Stomach (tissue), 4 donors: ENCODE results near the gene FTSJ3.

Experiments
- EP300 ChIP-seq: sonication (generic); formaldehyde crosslinking; IDR thresholded peaks from one replicate; pipeline ENCODE4 v1.6.1; 2017; ENCODE audit warnings: antibody characterized with exemption
- POLR2A ChIP-seq, 4 donors: fragments of 450-650 bp; IDR thresholded peaks; one replicate each; pipeline ENCODE4 v1.6.1; 2016; ENCODE audit warnings: antibody characterized with exemption in 4 of 4, control low read depth in 2 of 4, mild to moderate bottlenecking in 1 of 4, moderate library complexity in 1 of 4
- POLR2AphosphoS5 ChIP-seq, 3 donors: sonication (generic); formaldehyde crosslinking; IDR thresholded peaks; one replicate each; pipeline ENCODE4 v1.6.1; 2016; ENCODE audit warnings: antibody characterized with exemption in 3 of 3
- TF ChIP-seq, protein P1 (sequence below), 7 experiments: fragments of 450-650 bp in 4 of 7; fragments of 200-600 bp in 3 of 7; sonication (generic) in 3 of 7; IDR thresholded peaks; one replicate each; pipeline ENCODE4 v1.5.1; 2016 to 2019; ENCODE audit warnings: antibody characterized with exemption in 7 of 7, control low read depth in 2 of 7, mild to moderate bottlenecking in 1 of 7

DNA sequence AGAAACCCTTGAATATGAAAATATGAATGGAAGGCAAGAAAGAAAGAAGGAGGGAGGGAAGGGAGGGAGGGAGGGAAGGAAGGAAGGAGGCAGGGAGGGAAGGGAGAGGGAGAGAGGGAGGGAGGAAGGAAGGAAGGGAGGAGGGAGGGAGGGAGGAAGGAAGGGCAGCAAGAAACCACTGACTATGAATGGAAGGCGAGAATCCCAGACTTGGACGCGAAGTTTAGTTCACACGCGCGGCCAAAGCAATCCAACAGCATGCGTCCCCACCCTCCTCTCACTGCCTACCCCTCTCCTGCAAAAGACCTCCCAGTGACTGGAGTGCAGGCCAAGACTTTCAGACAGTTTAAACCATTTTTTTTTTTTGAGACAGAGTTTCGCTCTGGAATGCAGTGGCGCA is 22.9 kb upstream of the FTSJ3 start:
- TF ChIP-seq, protein P1, sequence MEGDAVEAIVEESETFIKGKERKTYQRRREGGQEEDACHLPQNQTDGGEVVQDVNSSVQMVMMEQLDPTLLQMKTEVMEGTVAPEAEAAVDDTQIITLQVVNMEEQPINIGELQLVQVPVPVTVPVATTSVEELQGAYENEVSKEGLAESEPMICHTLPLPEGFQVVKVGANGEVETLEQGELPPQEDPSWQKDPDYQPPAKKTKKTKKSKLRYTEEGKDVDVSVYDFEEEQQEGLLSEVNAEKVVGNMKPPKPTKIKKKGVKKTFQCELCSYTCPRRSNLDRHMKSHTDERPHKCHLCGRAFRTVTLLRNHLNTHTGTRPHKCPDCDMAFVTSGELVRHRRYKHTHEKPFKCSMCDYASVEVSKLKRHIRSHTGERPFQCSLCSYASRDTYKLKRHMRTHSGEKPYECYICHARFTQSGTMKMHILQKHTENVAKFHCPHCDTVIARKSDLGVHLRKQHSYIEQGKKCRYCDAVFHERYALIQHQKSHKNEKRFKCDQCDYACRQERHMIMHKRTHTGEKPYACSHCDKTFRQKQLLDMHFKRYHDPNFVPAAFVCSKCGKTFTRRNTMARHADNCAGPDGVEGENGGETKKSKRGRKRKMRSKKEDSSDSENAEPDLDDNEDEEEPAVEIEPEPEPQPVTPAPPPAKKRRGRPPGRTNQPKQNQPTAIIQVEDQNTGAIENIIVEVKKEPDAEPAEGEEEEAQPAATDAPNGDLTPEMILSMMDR (IDR thresholded peaks at IDR 0.05), result no peak
- no peak for TF ChIP-seq POLR2A (IDR thresholded peaks at IDR 0.05)
- no peak for TF ChIP-seq POLR2AphosphoS5 (IDR thresholded peaks at IDR 0.05)
- TF ChIP-seq EP300, result no peak
